HepG2 (cell line): ENCODE measurements around the gene COL27A1. TPM values are rescaled to one million over a fixed set of nuclear protein-coding genes. Genes with fewer than 3 reads are reported as not detected.

Experiments used
- AKAP8 ChIP-seq: sonication (generic); formaldehyde crosslinking; IDR thresholded peaks from 2 replicates; pipeline ENCODE4 v1.5.1; 2020; ENCODE audit warnings: mild to moderate bottlenecking, missing genetic modification reagents
- ELF1 ChIP-seq: sonication (generic); formaldehyde crosslinking; IDR thresholded peaks from 2 replicates; pipeline ENCODE4 v1.4.0; 2020; ENCODE audit warnings: missing genetic modification reagents
- FOXA1 ChIP-seq, 2 experiments: fragments of 450-650 bp in 1 of 2; sonication (generic) in 1 of 2; formaldehyde crosslinking in 1 of 2; IDR thresholded peaks; 2 replicates each; pipeline versions ENCODE4 v1.4.0 to v1.6.1; 2016 to 2020; ENCODE audit warnings: missing genetic modification reagents in 1 of 2
- GTF3A ChIP-seq: sonication (generic); formaldehyde crosslinking; conservative IDR thresholded peaks from 2 replicates; pipeline ENCODE4 v1.4.0; 2020; ENCODE audit warnings: mild to moderate bottlenecking, missing genetic modification reagents
- PHF20 ChIP-seq: sonication (generic); formaldehyde crosslinking; IDR thresholded peaks from 2 replicates; pipeline ENCODE4 v1.5.0; 2020; ENCODE audit warnings: mild to moderate bottlenecking, missing genetic modification reagents
- PRMT3 ChIP-seq: sonication (generic); formaldehyde crosslinking; IDR thresholded peaks from 2 replicates; pipeline ENCODE4 v1.8.1; 2022; ENCODE audit warnings: low read depth, mild to moderate bottlenecking, moderate library complexity, missing genetic modification reagents, borderline replicate concordance
- RXRA ChIP-seq: sonication (generic); formaldehyde crosslinking; IDR thresholded peaks from 2 replicates; pipeline ENCODE4 v1.5.1; 2020; ENCODE audit warnings: missing genetic modification reagents
- THYN1 ChIP-seq: sonication (generic); formaldehyde crosslinking; IDR thresholded peaks from 2 replicates; pipeline ENCODE4 v1.8.1; 2023; ENCODE audit warnings: low read depth, mild to moderate bottlenecking, moderate library complexity, missing genetic modification reagents, borderline replicate concordance
- YEATS4 ChIP-seq: sonication (generic); formaldehyde crosslinking; IDR thresholded peaks from 2 replicates; pipeline ENCODE4 v1.4.0; 2020; ENCODE audit warnings: missing genetic modification reagents, borderline replicate concordance
- ZEB1 ChIP-seq: IDR thresholded peaks from 2 replicates; pipeline ENCODE4 v1.6.1; 2012; ENCODE audit warnings: mild to moderate bottlenecking, low read depth, inconsistent platforms; ENCODE audit not compliant: insufficient replicate concordance
- ZFP41 ChIP-seq: sonication (generic); formaldehyde crosslinking; IDR thresholded peaks from 2 replicates; pipeline ENCODE4 v1.4.0; 2020; ENCODE audit warnings: mild to moderate bottlenecking, missing genetic modification reagents, borderline replicate concordance
- ZNF496 ChIP-seq: sonication (generic); formaldehyde crosslinking; IDR thresholded peaks from 2 replicates; pipeline ENCODE4 v1.8.1; 2023; ENCODE audit warnings: mild to moderate bottlenecking, moderate library complexity, missing genetic modification reagents; ENCODE audit not compliant: insufficient replicate concordance
- ZNF598 ChIP-seq: sonication (generic); formaldehyde crosslinking; IDR thresholded peaks from 2 replicates; pipeline ENCODE4 v1.5.1; 2020; ENCODE audit warnings: mild to moderate bottlenecking, missing genetic modification reagents, borderline replicate concordance
- polyA plus RNA-seq, 8 experiments: library from polyadenylated mRNA; depleted of rRNA in 3 of 8; stranded (reverse) in 7 of 8; unstranded in 1 of 8; fragments of >200 nt; fragmentation: Illumina TruSeq in 4 of 8; extraction: Trizol in 4 of 8; gene quantifications; 2 replicates each; pipeline versions ENCODE4 v1.2.1 to v1.2.3, GENCODE V29; 2011 to 2016; ENCODE audit warnings: low read depth in 4 of 8, missing spikeins in 1 of 8, mixed read lengths in 1 of 8; ENCODE audit not compliant: insufficient read depth in 1 of 8
- total RNA-seq, 5 experiments: library from RNA; depleted of rRNA; stranded (reverse); fragments of >200 nt; fragmentation: Illumina TruSeq; extraction: Trizol; gene quantifications; 2 replicates each; pipeline ENCODE4 v1.2.3, GENCODE V29; 2016; ENCODE audit warnings: low read depth in 1 of 5
- TF ChIP-seq, protein P1 (sequence below): sonication (generic); formaldehyde crosslinking; IDR thresholded peaks from 2 replicates; pipeline ENCODE4 v1.4.0; 2020; ENCODE audit warnings: missing genetic modification reagents
- TF ChIP-seq, protein P2 (sequence below): sonication (generic); formaldehyde crosslinking; IDR thresholded peaks from 2 replicates; pipeline ENCODE4 v1.8.1; 2023; ENCODE audit warnings: missing genetic modification reagents, inconsistent platforms, borderline replicate concordance
- TF ChIP-seq, protein P3 (sequence below): sonication (generic); formaldehyde crosslinking; IDR thresholded peaks from 2 replicates; pipeline ENCODE4 v1.4.0; 2020; ENCODE audit warnings: mild to moderate bottlenecking, missing genetic modification reagents
- TF ChIP-seq, protein P4 (sequence below): sonication (generic); formaldehyde crosslinking; IDR thresholded peaks from 2 replicates; pipeline ENCODE4 v1.4.0; 2020; ENCODE audit warnings: missing genetic modification reagents

Gene COL27A1
- total and polyA plus RNA-seq, 2 of the 13 experiments (the other 11 are each of a cell fraction or from before 2014, with no cell fraction given): 71.3 to 89.1 TPM

GRCh38 chr9:114163517-114163951, 8.2 kb downstream of the COL27A1 start (continued):
- TF ChIP-seq, protein P1, sequence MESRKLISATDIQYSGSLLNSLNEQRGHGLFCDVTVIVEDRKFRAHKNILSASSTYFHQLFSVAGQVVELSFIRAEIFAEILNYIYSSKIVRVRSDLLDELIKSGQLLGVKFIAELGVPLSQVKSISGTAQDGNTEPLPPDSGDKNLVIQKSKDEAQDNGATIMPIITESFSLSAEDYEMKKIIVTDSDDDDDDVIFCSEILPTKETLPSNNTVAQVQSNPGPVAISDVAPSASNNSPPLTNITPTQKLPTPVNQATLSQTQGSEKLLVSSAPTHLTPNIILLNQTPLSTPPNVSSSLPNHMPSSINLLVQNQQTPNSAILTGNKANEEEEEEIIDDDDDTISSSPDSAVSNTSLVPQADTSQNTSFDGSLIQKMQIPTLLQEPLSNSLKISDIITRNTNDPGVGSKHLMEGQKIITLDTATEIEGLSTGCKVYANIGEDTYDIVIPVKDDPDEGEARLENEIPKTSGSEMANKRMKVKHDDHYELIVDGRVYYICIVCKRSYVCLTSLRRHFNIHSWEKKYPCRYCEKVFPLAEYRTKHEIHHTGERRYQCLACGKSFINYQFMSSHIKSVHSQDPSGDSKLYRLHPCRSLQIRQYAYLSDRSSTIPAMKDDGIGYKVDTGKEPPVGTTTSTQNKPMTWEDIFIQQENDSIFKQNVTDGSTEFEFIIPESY: peak; percentile 86
- no peak for TF ChIP-seq AKAP8 (CRISPR knock-in tag)
- TF ChIP-seq GTF3A: no peak
- TF ChIP-seq THYN1: no peak
- TF ChIP-seq FOXA1 (IDR thresholded peaks at IDR 0.05): no peak
- no peak for TF ChIP-seq FOXA1 (CRISPR knock-in tag; IDR thresholded peaks at IDR 0.05)
- TF ChIP-seq, protein P2, sequence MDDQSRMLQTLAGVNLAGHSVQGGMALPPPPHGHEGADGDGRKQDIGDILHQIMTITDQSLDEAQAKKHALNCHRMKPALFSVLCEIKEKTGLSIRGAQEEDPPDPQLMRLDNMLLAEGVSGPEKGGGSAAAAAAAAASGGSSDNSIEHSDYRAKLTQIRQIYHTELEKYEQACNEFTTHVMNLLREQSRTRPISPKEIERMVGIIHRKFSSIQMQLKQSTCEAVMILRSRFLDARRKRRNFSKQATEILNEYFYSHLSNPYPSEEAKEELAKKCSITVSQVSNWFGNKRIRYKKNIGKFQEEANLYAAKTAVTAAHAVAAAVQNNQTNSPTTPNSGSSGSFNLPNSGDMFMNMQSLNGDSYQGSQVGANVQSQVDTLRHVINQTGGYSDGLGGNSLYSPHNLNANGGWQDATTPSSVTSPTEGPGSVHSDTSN: no peak
- TF ChIP-seq RXRA (CRISPR knock-in tag): peak; percentile 75
- TF ChIP-seq ZFP41 (CRISPR knock-in tag): no peak
- 0 out of 2 replicates have a peak, but pooled peaks have one; percentile 32 for TF ChIP-seq YEATS4
- TF ChIP-seq, protein P3, sequence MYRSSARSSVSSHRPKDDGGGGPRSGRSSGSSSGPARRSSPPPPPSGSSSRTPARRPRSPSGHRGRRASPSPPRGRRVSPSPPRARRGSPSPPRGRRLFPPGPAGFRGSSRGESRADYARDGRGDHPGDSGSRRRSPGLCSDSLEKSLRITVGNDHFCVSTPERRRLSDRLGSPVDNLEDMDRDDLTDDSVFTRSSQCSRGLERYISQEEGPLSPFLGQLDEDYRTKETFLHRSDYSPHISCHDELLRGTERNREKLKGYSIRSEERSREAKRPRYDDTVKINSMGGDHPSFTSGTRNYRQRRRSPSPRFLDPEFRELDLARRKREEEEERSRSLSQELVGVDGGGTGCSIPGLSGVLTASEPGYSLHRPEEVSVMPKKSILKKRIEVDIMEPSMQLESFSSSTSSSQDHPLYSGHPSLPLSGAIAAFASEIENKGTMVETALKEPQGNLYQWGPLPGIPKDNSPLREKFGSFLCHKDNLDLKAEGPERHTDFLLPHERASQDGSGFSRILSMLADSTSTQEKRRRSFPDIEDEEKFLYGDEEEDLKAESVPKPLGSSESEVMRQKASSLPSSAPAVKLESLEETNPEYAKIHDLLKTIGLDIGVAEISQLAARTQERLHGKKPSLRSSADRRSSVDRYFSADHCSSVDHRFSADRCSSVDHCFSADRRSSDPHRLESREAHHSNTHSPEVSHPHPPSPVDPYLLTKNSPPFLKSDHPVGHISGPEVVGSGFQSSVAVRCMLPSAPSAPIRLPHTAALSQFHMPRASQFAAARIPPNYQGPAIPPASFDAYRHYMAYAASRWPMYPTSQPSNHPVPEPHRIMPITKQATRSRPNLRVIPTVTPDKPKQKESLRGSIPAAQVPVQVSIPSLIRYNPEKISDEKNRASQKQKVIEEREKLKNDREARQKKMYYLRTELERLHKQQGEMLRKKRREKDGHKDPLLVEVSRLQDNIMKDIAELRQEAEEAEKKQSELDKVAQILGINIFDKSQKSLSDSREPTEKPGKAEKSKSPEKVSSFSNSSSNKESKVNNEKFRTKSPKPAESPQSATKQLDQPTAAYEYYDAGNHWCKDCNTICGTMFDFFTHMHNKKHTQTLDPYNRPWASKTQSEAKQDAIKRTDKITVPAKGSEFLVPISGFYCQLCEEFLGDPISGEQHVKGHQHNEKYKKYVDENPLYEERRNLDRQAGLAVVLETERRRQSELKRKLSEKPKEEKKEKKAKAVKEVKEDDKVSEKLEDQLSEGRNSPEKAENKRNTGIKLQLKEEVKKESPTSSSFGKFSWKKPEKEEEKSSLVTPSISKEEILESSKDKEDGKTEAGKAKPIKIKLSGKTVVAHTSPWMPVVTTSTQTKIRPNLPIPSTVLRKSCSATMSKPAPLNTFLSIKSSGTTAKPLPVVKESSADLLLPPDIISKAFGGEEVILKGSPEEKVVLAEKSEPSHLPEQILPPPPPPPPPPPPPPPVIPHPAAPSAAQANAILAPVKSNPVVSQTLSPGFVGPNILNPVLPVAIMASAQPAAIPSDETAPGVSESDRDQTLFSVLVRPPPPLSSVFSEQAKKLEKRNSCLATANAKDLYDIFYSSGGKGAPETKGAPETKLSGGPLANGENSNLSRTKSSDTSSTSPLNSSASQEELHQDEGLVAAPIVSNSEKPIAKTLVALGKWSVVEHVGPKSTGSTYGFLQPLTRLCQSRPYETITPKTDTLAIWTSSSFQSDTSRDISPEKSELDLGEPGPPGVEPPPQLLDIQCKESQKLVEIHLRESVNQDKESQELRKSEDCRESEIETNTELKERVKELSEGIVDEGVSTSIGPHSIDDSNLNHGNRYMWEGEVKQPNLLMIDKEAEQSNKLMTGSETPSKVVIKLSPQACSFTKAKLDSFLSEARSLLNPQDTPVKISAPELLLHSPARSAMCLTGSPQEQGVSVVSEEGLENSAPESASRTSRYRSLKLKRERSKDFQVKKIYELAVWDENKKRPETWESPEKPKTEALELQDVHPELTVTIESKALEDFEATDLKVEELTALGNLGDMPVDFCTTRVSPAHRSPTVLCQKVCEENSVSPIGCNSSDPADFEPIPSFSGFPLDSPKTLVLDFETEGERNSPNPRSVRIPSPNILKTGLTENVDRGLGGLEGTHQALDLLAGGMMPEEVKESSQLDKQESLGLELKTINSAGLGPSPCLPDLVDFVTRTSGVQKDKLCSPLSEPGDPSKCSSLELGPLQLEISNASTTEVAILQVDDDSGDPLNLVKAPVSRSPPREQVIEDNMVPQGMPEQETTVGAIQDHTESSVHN: no peak
- no peak for TF ChIP-seq PHF20 (CRISPR knock-in tag)
- TF ChIP-seq PRMT3: no peak
- no peak for TF ChIP-seq ZNF598 (CRISPR knock-in tag)
- TF ChIP-seq, protein P4, sequence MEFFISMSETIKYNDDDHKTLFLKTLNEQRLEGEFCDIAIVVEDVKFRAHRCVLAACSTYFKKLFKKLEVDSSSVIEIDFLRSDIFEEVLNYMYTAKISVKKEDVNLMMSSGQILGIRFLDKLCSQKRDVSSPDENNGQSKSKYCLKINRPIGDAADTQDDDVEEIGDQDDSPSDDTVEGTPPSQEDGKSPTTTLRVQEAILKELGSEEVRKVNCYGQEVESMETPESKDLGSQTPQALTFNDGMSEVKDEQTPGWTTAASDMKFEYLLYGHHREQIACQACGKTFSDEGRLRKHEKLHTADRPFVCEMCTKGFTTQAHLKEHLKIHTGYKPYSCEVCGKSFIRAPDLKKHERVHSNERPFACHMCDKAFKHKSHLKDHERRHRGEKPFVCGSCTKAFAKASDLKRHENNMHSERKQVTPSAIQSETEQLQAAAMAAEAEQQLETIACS: no peak
- peak; percentile 62 for TF ChIP-seq ELF1 (CRISPR knock-in tag)
- no peak for TF ChIP-seq ZNF496 (CRISPR knock-in tag)
- no peak for TF ChIP-seq ZEB1
